SU-DHL-6 (cell line): ENCODE measurements around the gene MEI1.

Experiments used
- EZH2phosphoT487 ChIP-seq: fragments of 200-600 bp; sonication (generic), shearing (Covaris generic); conservative IDR thresholded peaks from 2 replicates; pipeline ENCODE4 v1.6.1; 2018; ENCODE audit warnings: mild to moderate bottlenecking, antibody characterized with exemption, low read length, moderate library complexity, mixed read lengths
- TF ChIP-seq, protein P1 (sequence below): fragments of 200-600 bp; sonication (generic); IDR thresholded peaks from one replicate; pipeline ENCODE4 v1.5.1; 2017; ENCODE audit warnings: antibody characterized with exemption, mild to moderate bottlenecking, low read length, moderate library complexity; ENCODE audit not compliant: insufficient read depth, poor library complexity, severe bottlenecking

DNA sequence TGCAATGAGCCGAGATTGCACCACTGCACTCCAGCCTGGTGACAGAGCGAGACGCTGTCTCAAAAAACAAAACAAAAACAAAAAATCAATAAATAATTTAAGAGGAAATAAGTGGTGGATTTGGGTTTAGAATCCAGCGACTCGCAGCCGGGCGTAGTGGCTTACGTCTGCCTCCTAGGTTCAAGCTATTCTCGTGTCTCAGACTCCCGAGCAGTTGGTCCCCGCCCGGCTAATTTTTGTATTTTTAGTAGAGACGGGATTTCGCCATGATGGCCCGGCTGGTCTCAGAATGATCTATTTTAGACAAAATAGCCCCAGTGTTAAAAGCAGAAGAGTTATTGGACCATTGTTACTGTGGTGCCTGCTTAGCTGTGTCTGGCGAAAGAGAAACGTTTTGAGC, 40.4 kb upstream of the MEI1 start:
- TF ChIP-seq, protein P1, sequence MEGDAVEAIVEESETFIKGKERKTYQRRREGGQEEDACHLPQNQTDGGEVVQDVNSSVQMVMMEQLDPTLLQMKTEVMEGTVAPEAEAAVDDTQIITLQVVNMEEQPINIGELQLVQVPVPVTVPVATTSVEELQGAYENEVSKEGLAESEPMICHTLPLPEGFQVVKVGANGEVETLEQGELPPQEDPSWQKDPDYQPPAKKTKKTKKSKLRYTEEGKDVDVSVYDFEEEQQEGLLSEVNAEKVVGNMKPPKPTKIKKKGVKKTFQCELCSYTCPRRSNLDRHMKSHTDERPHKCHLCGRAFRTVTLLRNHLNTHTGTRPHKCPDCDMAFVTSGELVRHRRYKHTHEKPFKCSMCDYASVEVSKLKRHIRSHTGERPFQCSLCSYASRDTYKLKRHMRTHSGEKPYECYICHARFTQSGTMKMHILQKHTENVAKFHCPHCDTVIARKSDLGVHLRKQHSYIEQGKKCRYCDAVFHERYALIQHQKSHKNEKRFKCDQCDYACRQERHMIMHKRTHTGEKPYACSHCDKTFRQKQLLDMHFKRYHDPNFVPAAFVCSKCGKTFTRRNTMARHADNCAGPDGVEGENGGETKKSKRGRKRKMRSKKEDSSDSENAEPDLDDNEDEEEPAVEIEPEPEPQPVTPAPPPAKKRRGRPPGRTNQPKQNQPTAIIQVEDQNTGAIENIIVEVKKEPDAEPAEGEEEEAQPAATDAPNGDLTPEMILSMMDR = no peak
- no peak for TF ChIP-seq EZH2phosphoT487
